GM23248 (cell line): ENCODE measurements around the gene PAQR7.

Experiments
- EZH2 ChIP-seq: fragments of 200-600 bp; sonication (generic); IDR thresholded peaks from 2 replicates; pipeline ENCODE4 v1.6.1; 2018; ENCODE audit warnings: antibody characterized with exemption, mild to moderate bottlenecking; ENCODE audit not compliant: insufficient read depth, poor library complexity, severe bottlenecking
- EZH2phosphoT487 ChIP-seq: fragments of 200-600 bp; sonication (generic); IDR thresholded peaks from 2 replicates; pipeline ENCODE4 v1.6.1; 2018; ENCODE audit warnings: antibody characterized with exemption, moderate library complexity, mild to moderate bottlenecking, low read depth; ENCODE audit not compliant: insufficient read depth

DNA sequence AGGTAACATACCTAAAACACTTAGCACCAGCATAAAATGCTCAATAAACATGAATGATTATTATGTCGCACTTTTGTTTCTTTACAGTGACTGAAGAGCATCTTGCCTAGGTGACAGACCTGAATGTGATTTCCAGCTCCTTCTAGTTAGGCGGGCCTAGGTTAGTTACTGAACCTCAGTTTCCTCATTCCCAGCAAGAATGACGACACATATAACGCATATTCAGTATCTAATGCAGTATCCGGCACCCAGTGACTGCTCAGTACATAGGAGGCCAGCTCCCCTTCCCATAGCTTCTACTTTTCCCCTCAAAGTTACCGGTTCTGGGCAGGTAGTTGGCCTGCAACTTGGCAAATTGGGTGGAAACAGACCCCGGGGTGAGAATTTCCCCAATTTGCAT lies 17.0 kb downstream of the PAQR7 start:
- TF ChIP-seq EZH2: no peak
- TF ChIP-seq EZH2phosphoT487: no peak
